ENCODE data around the gene TEX264. TPM values are rescaled to one million over a fixed set of nuclear protein-coding genes. Genes with fewer than 3 reads are reported as not detected.

TEX264 gene
- total RNA-seq, 1 donor from 2014 or later, result 23.8 TPM

GRCh38 chr3:51709675-51710074, 38.6 kb downstream of the TEX264 start:
- H3K4me1 Mint-ChIP-seq (ENCODE audit: unreplicated experiment), result peaks cover 8% of the 10 kb centered on the region
- no peak overlapping the region for H3K27ac Mint-ChIP-seq (ENCODE audit: unreplicated experiment)
- no peak for TF ChIP-seq CTCF (IDR thresholded peaks at IDR 0.05; ENCODE audit: unreplicated experiment)
- peaks cover 9% of the 10 kb centered on the region for H3K36me3 Mint-ChIP-seq (ENCODE audit: low read depth, unreplicated experiment)
- H3K27me3 Mint-ChIP-seq (ENCODE audit: unreplicated experiment), result peaks cover 9% of the 10 kb centered on the region
- no peaks in the 10 kb centered on the region for H3K9me3 Mint-ChIP-seq (ENCODE audit: unreplicated experiment)
- H3K4me3 Mint-ChIP-seq (ENCODE audit: unreplicated experiment), result no peak overlapping the region
- no peak for DNase-seq (ENCODE audit: low spot score)

GRCh38 chr3:51710631-51711351, 39.7 kb downstream of the TEX264 start:
- no peak for TF ChIP-seq CTCF (IDR thresholded peaks at IDR 0.05; ENCODE audit: unreplicated experiment)
- Mint-ChIP-seq H3K27me3 (ENCODE audit: unreplicated experiment) (peaks cover 7% of the 10 kb centered on the region), H3K4me1 (ENCODE audit: unreplicated experiment) (peaks cover 6% of the 10 kb centered on the region), H3K4me3 (ENCODE audit: unreplicated experiment) (no peak overlapping the region), H3K27ac (ENCODE audit: unreplicated experiment) (no peak overlapping the region), H3K9me3 (ENCODE audit: unreplicated experiment) (no peaks in the 10 kb centered on the region), H3K36me3 (ENCODE audit: low read depth, unreplicated experiment) (peaks cover 8% of the 10 kb centered on the region)
- no peak for DNase-seq (ENCODE audit: low spot score)

- H3K27ac Mint-ChIP-seq (ENCODE audit: unreplicated experiment), result no peak overlapping the region
Measured at GRCh38 chr3:51711352-51712037, 40.4 kb downstream of the TEX264 start.

GRCh38 chr3:51712038-51712420, 41.0 kb downstream of the TEX264 start:
- peaks cover 6% of the 10 kb centered on the region for H3K4me1 Mint-ChIP-seq (ENCODE audit: unreplicated experiment)
- no peak for TF ChIP-seq CTCF (IDR thresholded peaks at IDR 0.05; ENCODE audit: unreplicated experiment)
- H3K36me3 Mint-ChIP-seq (ENCODE audit: low read depth, unreplicated experiment), result peaks cover 8% of the 10 kb centered on the region
- H3K9me3 Mint-ChIP-seq (ENCODE audit: unreplicated experiment), result no peaks in the 10 kb centered on the region
- no peak overlapping the region for H3K4me3 Mint-ChIP-seq (ENCODE audit: unreplicated experiment)
- H3K27me3 Mint-ChIP-seq (ENCODE audit: unreplicated experiment), result peaks cover 7% of the 10 kb centered on the region
- H3K27ac Mint-ChIP-seq (ENCODE audit: unreplicated experiment), result no peak overlapping the region
- DNase-seq (ENCODE audit: low spot score), result no peak

More at GRCh38 chr3:51711352-51712037, 40.4 kb downstream of the TEX264 start:
- H3K4me1 Mint-ChIP-seq (ENCODE audit: unreplicated experiment), result peaks cover 6% of the 10 kb centered on the region
- DNase-seq (ENCODE audit: low spot score), result no peak
- TF ChIP-seq CTCF (IDR thresholded peaks at IDR 0.05; ENCODE audit: unreplicated experiment), result no peak
- peaks cover 8% of the 10 kb centered on the region for H3K36me3 Mint-ChIP-seq (ENCODE audit: low read depth, unreplicated experiment)
- H3K27me3 Mint-ChIP-seq (ENCODE audit: unreplicated experiment), result peaks cover 7% of the 10 kb centered on the region
- H3K4me3 Mint-ChIP-seq (ENCODE audit: unreplicated experiment), result no peak overlapping the region
- no peaks in the 10 kb centered on the region for H3K9me3 Mint-ChIP-seq (ENCODE audit: unreplicated experiment)

- Mint-ChIP-seq H3K27me3 (ENCODE audit: unreplicated experiment) (peaks cover 7% of the 10 kb centered on the region), H3K27ac (ENCODE audit: unreplicated experiment) (no peak overlapping the region), H3K4me3 (ENCODE audit: unreplicated experiment) (no peak overlapping the region), H3K4me1 (ENCODE audit: unreplicated experiment) (peaks cover 2% of the 10 kb centered on the region), H3K9me3 (ENCODE audit: unreplicated experiment) (no peaks in the 10 kb centered on the region), H3K36me3 (ENCODE audit: low read depth, unreplicated experiment) (peaks cover 8% of the 10 kb centered on the region)
- DNase-seq (ENCODE audit: low spot score), result no peak
- TF ChIP-seq CTCF (IDR thresholded peaks at IDR 0.05; ENCODE audit: unreplicated experiment), result no peak
Measured at GRCh38 chr3:51712511-51712931, 41.5 kb downstream of the TEX264 start.
